Measurements from ENCODE around the gene RBFOX2. TPM values are rescaled to one million over a fixed set of nuclear protein-coding genes. Genes with fewer than 3 reads are reported as not detected.

Gene RBFOX2
- total RNA-seq, 2 experiments from 2014 or later = 54.3 to 78.7 TPM

- intact Hi-C loops (cut with micrococcal nuclease; ENCODE audit: unreplicated experiment) = no loop called here
- no peaks in the 10 kb centered on the region for H4K20me1 ChIP-seq (ENCODE audit: insufficient read depth, low read length)
- no peak overlapping the region for H2AFZ ChIP-seq (ENCODE audit: low read length)
- peaks cover 11% of the 10 kb centered on the region for H3K36me3 ChIP-seq (ENCODE audit: insufficient read depth, low read length)
- peaks cover 85% of the 10 kb centered on the region for H3K4me1 ChIP-seq (ENCODE audit: insufficient read depth, low read length, poor library complexity, severe bottlenecking)
- H3K79me2 ChIP-seq (ENCODE audit: insufficient read depth, low read depth, low read length) = peaks cover 88% of the 10 kb centered on the region
- ChIA-PET POLR2A (interaction anchor here (0.5 to 2.3 kb wide), 6 partner anchors 9 to 493 kb away, joined by 3 to 17 read pairs (median 4); no protein-coding TSS in a partner anchor), CTCF (ENCODE audit: unreplicated experiment) (no interaction called here)
- DNase-seq (ENCODE audit: low spot score) = no peak
- peak overlapping the region; percentile 24 for H3K27ac ChIP-seq (ENCODE audit: low read depth, low read length, poor library complexity, severe bottlenecking)
- peaks cover 10% of the 10 kb centered on the region for H3K9me3 ChIP-seq (ENCODE audit: low read length)
- H3K4me2 ChIP-seq (ENCODE audit: low read length) = peak overlapping the region; percentile 21
- TF ChIP-seq, protein P1, sequence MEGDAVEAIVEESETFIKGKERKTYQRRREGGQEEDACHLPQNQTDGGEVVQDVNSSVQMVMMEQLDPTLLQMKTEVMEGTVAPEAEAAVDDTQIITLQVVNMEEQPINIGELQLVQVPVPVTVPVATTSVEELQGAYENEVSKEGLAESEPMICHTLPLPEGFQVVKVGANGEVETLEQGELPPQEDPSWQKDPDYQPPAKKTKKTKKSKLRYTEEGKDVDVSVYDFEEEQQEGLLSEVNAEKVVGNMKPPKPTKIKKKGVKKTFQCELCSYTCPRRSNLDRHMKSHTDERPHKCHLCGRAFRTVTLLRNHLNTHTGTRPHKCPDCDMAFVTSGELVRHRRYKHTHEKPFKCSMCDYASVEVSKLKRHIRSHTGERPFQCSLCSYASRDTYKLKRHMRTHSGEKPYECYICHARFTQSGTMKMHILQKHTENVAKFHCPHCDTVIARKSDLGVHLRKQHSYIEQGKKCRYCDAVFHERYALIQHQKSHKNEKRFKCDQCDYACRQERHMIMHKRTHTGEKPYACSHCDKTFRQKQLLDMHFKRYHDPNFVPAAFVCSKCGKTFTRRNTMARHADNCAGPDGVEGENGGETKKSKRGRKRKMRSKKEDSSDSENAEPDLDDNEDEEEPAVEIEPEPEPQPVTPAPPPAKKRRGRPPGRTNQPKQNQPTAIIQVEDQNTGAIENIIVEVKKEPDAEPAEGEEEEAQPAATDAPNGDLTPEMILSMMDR (conservative IDR thresholded peaks at IDR 0.05; ENCODE audit: low read length) = no peak
- TF ChIP-seq EZH2phosphoT487 (IDR thresholded peaks at IDR 0.05; ENCODE audit: borderline replicate concordance, low read depth, low read length) = no peak
- no peaks in the 10 kb centered on the region for H3K9me2 ChIP-seq (ENCODE audit: insufficient read depth, low read length)
- no peak overlapping the region for H3K4me3 ChIP-seq (ENCODE audit: low read depth, low read length, poor library complexity, severe bottlenecking)
- no TSS peak for BruUV-seq (replicated peaks)
These were observed 149.3 kb downstream of the RBFOX2 start for GRCh38 chr22:35879351-35879750.

- Histone ChIP-seq H3K9me2 (ENCODE audit: insufficient read depth, low read length) (no peaks in the 10 kb centered on the region), H3K4me1 (ENCODE audit: insufficient read depth, low read length, poor library complexity, severe bottlenecking) (peaks cover 81% of the 10 kb centered on the region), H3K4me3 (ENCODE audit: low read depth, low read length, poor library complexity, severe bottlenecking) (no peak overlapping the region), H3K9me3 (ENCODE audit: low read length) (peaks cover 24% of the 10 kb centered on the region), H3K27ac (ENCODE audit: low read depth, low read length, poor library complexity, severe bottlenecking) (peak overlapping the region; percentile 32), H2AFZ (ENCODE audit: low read length) (no peak overlapping the region), H4K20me1 (ENCODE audit: insufficient read depth, low read length) (no peaks in the 10 kb centered on the region), H3K36me3 (ENCODE audit: insufficient read depth, low read length) (peaks cover 38% of the 10 kb centered on the region), H3K4me2 (ENCODE audit: low read length) (peak overlapping the region; percentile 17; the same call in 1 of the 2 replicates), H3K79me2 (ENCODE audit: insufficient read depth, low read depth, low read length) (peaks cover 92% of the 10 kb centered on the region)
- no peak for TF ChIP-seq EZH2phosphoT487 (IDR thresholded peaks at IDR 0.05; ENCODE audit: borderline replicate concordance, low read depth, low read length)
- DNase-seq (ENCODE audit: low spot score) = no peak
- intact Hi-C loops (cut with micrococcal nuclease; ENCODE audit: unreplicated experiment) = no loop called here
- ChIA-PET CTCF (ENCODE audit: unreplicated experiment) (no interaction called here), POLR2A (interaction anchor here (0.6 to 2.3 kb wide), 4 partner anchors 10 to 395 kb away, joined by 3 to 8 read pairs (median 5); no protein-coding TSS in a partner anchor)
- BruUV-seq (replicated peaks) = no TSS peak
These were observed 155.2 kb downstream of the RBFOX2 start for GRCh38 chr22:35873426-35873825.

DNA sequence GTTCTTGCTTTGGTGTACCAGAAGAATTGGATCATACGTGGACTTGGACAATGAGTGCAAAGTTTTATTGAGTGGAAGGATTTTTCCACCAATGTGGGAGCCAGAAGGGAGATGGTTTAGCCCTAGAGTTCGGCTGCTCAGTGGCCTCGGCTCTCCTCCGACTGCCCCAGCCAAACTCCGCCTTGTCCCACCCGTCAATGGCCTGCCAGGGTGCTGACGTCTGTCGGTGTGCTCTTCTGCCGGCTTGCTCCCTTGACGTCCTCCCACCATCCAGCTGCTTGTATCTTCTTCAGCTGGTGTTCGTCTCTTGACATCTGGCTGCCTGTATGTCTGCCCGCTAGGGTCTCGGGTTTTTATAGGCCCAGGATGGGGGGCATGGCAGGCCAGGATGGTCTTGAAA is 156.2 kb downstream of the RBFOX2 start:
- Histone ChIP-seq H3K4me1 (ENCODE audit: insufficient read depth, low read length, poor library complexity, severe bottlenecking) (peaks cover 81% of the 10 kb centered on the region), H3K9me3 (ENCODE audit: low read length) (peaks cover 28% of the 10 kb centered on the region), H3K4me3 (ENCODE audit: low read depth, low read length, poor library complexity, severe bottlenecking) (no peak overlapping the region), H3K4me2 (ENCODE audit: low read length) (no peak overlapping the region), H3K79me2 (ENCODE audit: insufficient read depth, low read depth, low read length) (peaks cover 92% of the 10 kb centered on the region), H4K20me1 (ENCODE audit: insufficient read depth, low read length) (no peaks in the 10 kb centered on the region), H3K9me2 (ENCODE audit: insufficient read depth, low read length) (no peaks in the 10 kb centered on the region), H3K27ac (ENCODE audit: low read depth, low read length, poor library complexity, severe bottlenecking) (no peak overlapping the region), H2AFZ (ENCODE audit: low read length) (no peak overlapping the region), H3K36me3 (ENCODE audit: insufficient read depth, low read length) (peaks cover 38% of the 10 kb centered on the region)
- BruUV-seq (replicated peaks) = no TSS peak
- intact Hi-C loops (cut with micrococcal nuclease; ENCODE audit: unreplicated experiment) = no loop called here
- no peak for DNase-seq (ENCODE audit: low spot score)
- POLR2A ChIA-PET = interaction anchor here (0.7 to 2.3 kb wide), 3 partner anchors 9 to 31 kb away, joined by 3 to 8 read pairs (median 3); no protein-coding TSS in a partner anchor
- TF ChIP-seq, protein P1 (conservative IDR thresholded peaks at IDR 0.05; ENCODE audit: low read length) = no peak
- no peak for TF ChIP-seq EZH2phosphoT487 (IDR thresholded peaks at IDR 0.05; ENCODE audit: borderline replicate concordance, low read depth, low read length)
- CTCF ChIA-PET (ENCODE audit: unreplicated experiment) = no interaction called here

All from OCI-LY7 (cell line).